Measurements from ENCODE around the gene TMEM106C. TPM values are rescaled to one million over a fixed set of nuclear protein-coding genes. Genes with fewer than 3 reads are reported as not detected.

TMEM106C gene
- total and polyA plus RNA-seq, 2 of the 4 experiments (the other 2 are of a cell fraction), result 72.1 to 74.6 TPM

GRCh38 chr12:48007206-48007605 lies 43.8 kb downstream of the TMEM106C start:
- Histone ChIP-seq H3K27ac (ENCODE audit: insufficient read depth, low read length) (no peak overlapping the region), H3K4me3 (ENCODE audit: insufficient read depth, low read depth, low read length) (no peak overlapping the region), H2AK9ac (replicated peaks; ENCODE audit: low read depth, low read length, poor library complexity) (no peak overlapping the region), H4K8ac (ENCODE audit: low read depth in 2 of 2, low read length in 2 of 2) (no peak overlapping the region), H3K4me1 (ENCODE audit: control insufficient read depth, insufficient read depth, low read length) (peaks cover 3% of the 10 kb centered on the region; the same call in 1 of the 2 replicates), H4K20me1 (ENCODE audit: insufficient read depth, low read length) (peaks cover 3% of the 10 kb centered on the region; the same call in 1 of the 2 replicates), H3K4me2 (ENCODE audit: low read depth, low read length) (no peak overlapping the region), H2BK120ac (ENCODE audit: low read depth, low read length) (no peak overlapping the region), H2BK5ac (ENCODE audit: low read depth, low read length, poor library complexity, severe bottlenecking) (no peak overlapping the region), H3K14ac (replicated peaks; ENCODE audit: low read depth, low read length) (no peak overlapping the region), H3K9ac (ENCODE audit: low read depth, low read length) (no peak overlapping the region), H3K23ac (ENCODE audit: low read depth, low read length) (no peak overlapping the region), H3K27me3 (ENCODE audit: control insufficient read depth, insufficient read depth, low read length) (peaks cover 86% of the 10 kb centered on the region), H2AK5ac (ENCODE audit: low read depth, low read length) (no peak overlapping the region), H3K9me3 (ENCODE audit: control insufficient read depth, insufficient read depth, low read length) (peaks cover 2% of the 10 kb centered on the region; the same call in 1 of the 2 replicates), H4K91ac (ENCODE audit: insufficient read depth, low read depth, low read length) (no peak overlapping the region), H3K79me1 (ENCODE audit: low read depth in 1 of 2, low read length in 2 of 2) (no peaks in the 10 kb centered on the region), H3K56ac (ENCODE audit: extremely low read depth, insufficient read depth, low read length) (no peak overlapping the region), H2BK15ac (ENCODE audit: low read depth, low read length) (no peak overlapping the region), H3K9me1 (ENCODE audit: insufficient read depth, low read length) (no peaks in the 10 kb centered on the region), H3K18ac (ENCODE audit: low read depth, low read length) (no peak overlapping the region), H4K5ac (ENCODE audit: low read depth, low read length) (no peak overlapping the region), H2BK20ac (ENCODE audit: low read depth, low read length) (no peak overlapping the region), H2AFZ (replicated peaks; ENCODE audit: low read length, poor library complexity) (no peak overlapping the region), H3K36me3 (ENCODE audit: control insufficient read depth, insufficient read depth, low read length) (no peaks in the 10 kb centered on the region), H3K4ac (ENCODE audit: low read depth, low read length) (no peak overlapping the region)
- WGBS, 2 experiments (ENCODE audit: extremely low coverage in 2 of 2, insufficient read length in 1 of 2), result no CpG with 5 or more reads among the region's 4 CpGs
- BruUV-seq (replicated peaks), result no TSS peak
- TF ChIP-seq NFE2L2 (IDR thresholded peaks at IDR 0.05; ENCODE audit: low read depth, low read length) (no peak), USF2 (IDR thresholded peaks at IDR 0.05; ENCODE audit: low read depth, low read length) (no peak), MXI1 (IDR thresholded peaks at IDR 0.05; ENCODE audit: borderline replicate concordance, low read depth, low read length) (no peak), MAFK (IDR thresholded peaks at IDR 0.05; ENCODE audit: low read depth, low read length) (no peak), BHLHE40 (IDR thresholded peaks at IDR 0.05; ENCODE audit: low read depth, low read length) (no peak), RAD21 (IDR thresholded peaks at IDR 0.05; ENCODE audit: low read length) (no peak), FOS (IDR thresholded peaks at IDR 0.05; ENCODE audit: low read depth, low read length) (no peak), MAZ (IDR thresholded peaks at IDR 0.05; ENCODE audit: borderline replicate concordance, low read depth, low read length) (no peak), RFX5 (IDR thresholded peaks at IDR 0.05; ENCODE audit: low read depth, low read length) (no peak), ELK1 (IDR thresholded peaks at IDR 0.05; ENCODE audit: borderline replicate concordance, low read depth, low read length) (no peak), CEBPB (IDR thresholded peaks at IDR 0.05; ENCODE audit: low read depth, low read length) (no peak), RCOR1 (IDR thresholded peaks at IDR 0.05; ENCODE audit: insufficient replicate concordance, low read length) (no peak), POLR2A (IDR thresholded peaks at IDR 0.05; ENCODE audit: low read depth, low read length) (no peak)
- dilution Hi-C loops (cut with HindIII; ENCODE audit: low sequenced_read_pairs, unreplicated experiment) (no loop called here), in situ Hi-C loops (cut with MboI; ENCODE audit: low sequenced_read_pairs) (no loop called here), intact Hi-C loops (cut with micrococcal nuclease) (no loop called here)
- no peak for DNase-seq
- ChIA-PET CTCF (no interaction called here), POLR2A (ENCODE audit: unreplicated experiment) (no interaction called here)
- no peak for ATAC-seq (ENCODE audit: low read depth)

Measured in IMR-90 (cell line).